Adrenal gland (tissue), 12 donors: Measurements from ENCODE around the gene C10orf90. TPM values are rescaled to one million over a fixed set of nuclear protein-coding genes. Genes with fewer than 3 reads are reported as not detected.
"Not testable (repeated sequence)": the region's sequence is repeated elsewhere in the genome, so short reads cannot be mapped to it uniquely, and the experiment has no call there.

Experiments
- DNase-seq, 7 donors: peaks; one replicate each; pipeline ENCODE4 v3.0.0-alpha.2; 2019 to 2020
- H3K27ac ChIP-seq, 5 donors: fragments of 200-600 bp; sonication (generic) in 4 of 5; 1 replicate in 3 of 5; 2 replicates in 2 of 5; pipeline versions ENCODE4 v1.5.1 to v1.8.0; 2016 to 2020; ENCODE audit warnings: mild to moderate bottlenecking in 1 of 5
- H3K27me3 ChIP-seq: fragments of 200-600 bp; 2 replicates; pipeline ENCODE4 v1.8.0; 2021
- H3K36me3 ChIP-seq, 2 donors: fragments of 200-600 bp; replicated peaks in 1 of 2; 1 replicate in 1 of 2; 2 replicates in 1 of 2; pipeline versions ENCODE4 v1.5.1 to v1.8.0; 2018 to 2022
- H3K4me1 ChIP-seq, 2 donors: fragments of 200-600 bp; replicated peaks in 1 of 2; 1 replicate in 1 of 2; 2 replicates in 1 of 2; pipeline versions ENCODE4 v1.5.1 to v1.8.0; 2018 to 2021
- H3K4me3 ChIP-seq, 4 donors: fragments of 200-600 bp; sonication (generic) in 3 of 4; one replicate each; pipeline ENCODE4 v1.5.1; 2016 to 2018
- H3K9me3 ChIP-seq, 3 donors: fragments of 200-600 bp; sonication (generic) in 1 of 3; replicated peaks in 1 of 3; 1 replicate in 2 of 3; 2 replicates in 1 of 3; pipeline versions ENCODE4 v1.5.1 to v1.8.0; 2016 to 2021
- POLR2A ChIP-seq, 2 donors: fragments of 450-650 bp; IDR thresholded peaks; one replicate each; pipeline ENCODE4 v1.6.1; 2017; ENCODE audit warnings: antibody characterized with exemption in 2 of 2, mild to moderate bottlenecking in 2 of 2, moderate library complexity in 1 of 2
- WGBS, 4 donors: extraction: QIAGEN DNeasy Blood & Tissue Kit in 2 of 4; methylation state at CpG; one replicate each; pipeline versions ENCODE4 v1.1.5 to v1.1.7; 2013 to 2017; 5-methylcytosine and 5-hydroxymethylcytosine counted together
- intact Hi-C, 2 donors: fragments of 100-400 bp; cut with DNase I; formaldehyde crosslinking; loops; one replicate each; pipeline versions ENCODE4 v1.14.1 to v1.15.0; 2022 to 2023
- polyA plus RNA-seq, 3 donors: library from polyadenylated mRNA; stranded (reverse); fragments of 200-250 nt in 2 of 3; fragments of 350-450 nt in 1 of 3; fragmentation: Illumina TruSeq in 1 of 3; extraction: RNeasy Lipid Tissue Mini Kit (QIAGEN cat#74804) in 1 of 3; gene quantifications; one replicate each; pipeline ENCODE4 v1.2.3, GENCODE V29; 2013 to 2014
- total RNA-seq, 9 donors: library from RNA; depleted of rRNA in 4 of 9; stranded (reverse); fragments of >200 nt in 4 of 9; fragments of 120-200 nt in 1 of 9; fragmentation: NEBNext Ultra II Directional in 1 of 9; extraction: Animal tissue kit (Norgen Biotek cat#: 25700) in 1 of 9; gene quantifications; one replicate each; pipeline versions ENCODE4 v1.1.0 to v1.2.4, GENCODE V29; 2013 to 2023
- TF ChIP-seq, protein P1 (sequence below), 6 experiments: fragments of 450-650 bp in 4 of 6; fragments of 200-600 bp in 2 of 6; sonication (generic) in 1 of 6; IDR thresholded peaks; 1 replicate in 5 of 6; 2 replicates in 1 of 6; pipeline versions ENCODE4 v1.5.1 to v1.8.0; 2016 to 2021; ENCODE audit warnings: antibody characterized with exemption in 6 of 6, mild to moderate bottlenecking in 2 of 6, moderate library complexity in 1 of 6
- donor health status: healthy with polysubstance abuse.
- donor health status: Bipolar disorder and iron deficiency.
- donor health status: DM: yes; HTN: yes; CAD: no.
- donor health status: DM: no; HTN: no; CAD: no.
- donor health status: DM: no; HTN: no; CAD: no.
- donor health status: DM: yes; HTN: yes; CAD: no.

Gene C10orf90
- total and polyA plus RNA-seq, 12 donors = 0.10 to 0.18 TPM; not detected in 10

GRCh38 chr10:126387041-126387921 lies 283.2 kb downstream of the C10orf90 start:
- no peaks in the 10 kb centered on the region for H3K36me3 ChIP-seq
- H3K27ac ChIP-seq = no peak overlapping the region
- peak; percentile 28 to 79 (median 63) for DNase-seq
- H3K4me3 ChIP-seq = peak overlapping the region in 2 of 4 donors; percentile 14 to 53
- WGBS, 4 donors = 2 to 3% (median 2%) methylated on average over 39 to 50 of the region's 50 CpGs
- intact Hi-C loops = loop anchor here in 1 of 2 donors (5.0 kb wide), 1 partner anchor 405 kb away; no protein-coding TSS in a partner anchor
- peaks cover 10 to 12% of the 10 kb centered on the region in 2 donors for H3K4me1 ChIP-seq
- peaks cover 10% of the 10 kb centered on the region for H3K27me3 ChIP-seq
- TF ChIP-seq, protein P1, sequence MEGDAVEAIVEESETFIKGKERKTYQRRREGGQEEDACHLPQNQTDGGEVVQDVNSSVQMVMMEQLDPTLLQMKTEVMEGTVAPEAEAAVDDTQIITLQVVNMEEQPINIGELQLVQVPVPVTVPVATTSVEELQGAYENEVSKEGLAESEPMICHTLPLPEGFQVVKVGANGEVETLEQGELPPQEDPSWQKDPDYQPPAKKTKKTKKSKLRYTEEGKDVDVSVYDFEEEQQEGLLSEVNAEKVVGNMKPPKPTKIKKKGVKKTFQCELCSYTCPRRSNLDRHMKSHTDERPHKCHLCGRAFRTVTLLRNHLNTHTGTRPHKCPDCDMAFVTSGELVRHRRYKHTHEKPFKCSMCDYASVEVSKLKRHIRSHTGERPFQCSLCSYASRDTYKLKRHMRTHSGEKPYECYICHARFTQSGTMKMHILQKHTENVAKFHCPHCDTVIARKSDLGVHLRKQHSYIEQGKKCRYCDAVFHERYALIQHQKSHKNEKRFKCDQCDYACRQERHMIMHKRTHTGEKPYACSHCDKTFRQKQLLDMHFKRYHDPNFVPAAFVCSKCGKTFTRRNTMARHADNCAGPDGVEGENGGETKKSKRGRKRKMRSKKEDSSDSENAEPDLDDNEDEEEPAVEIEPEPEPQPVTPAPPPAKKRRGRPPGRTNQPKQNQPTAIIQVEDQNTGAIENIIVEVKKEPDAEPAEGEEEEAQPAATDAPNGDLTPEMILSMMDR (IDR thresholded peaks at IDR 0.05) = peak; percentile 58 to 75 (median 70)
- no peak for TF ChIP-seq POLR2A (IDR thresholded peaks at IDR 0.05)
- no peaks in the 10 kb centered on the region for H3K9me3 ChIP-seq

DNA sequence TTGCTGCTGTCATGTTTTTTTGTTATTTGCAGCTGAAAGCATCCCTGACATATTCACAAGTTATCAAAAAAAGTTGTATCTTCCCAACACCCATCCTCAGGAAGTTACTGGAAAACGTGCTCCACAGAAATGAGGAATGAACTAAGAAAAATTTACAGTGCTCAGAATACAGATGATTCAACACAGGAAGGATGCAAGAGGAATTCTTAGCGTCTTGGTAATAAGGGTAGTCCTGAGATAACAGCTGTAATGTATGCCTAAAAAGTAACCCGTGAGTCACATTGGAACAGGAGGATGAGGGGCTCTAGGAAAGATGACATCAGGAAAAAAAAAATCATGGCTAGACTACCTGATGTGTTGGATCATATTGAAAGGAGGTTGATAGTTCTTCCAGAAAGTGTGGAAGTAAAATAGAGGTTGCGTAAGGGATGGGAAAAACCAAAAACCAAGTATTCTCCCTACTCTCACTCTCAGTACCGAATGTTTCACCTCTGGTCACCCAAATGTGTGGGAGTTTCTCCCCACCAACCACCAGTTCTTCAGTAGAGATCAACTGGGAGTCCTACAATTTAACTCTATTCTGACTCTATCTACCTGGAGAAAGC lies 286.1 kb downstream of the C10orf90 start:
- DNase-seq = no peak
- Histone ChIP-seq H3K27me3 (peaks cover 10% of the 10 kb centered on the region), H3K27ac (no peak overlapping the region), H3K4me1 (peaks cover 10 to 12% of the 10 kb centered on the region in 2 donors), H3K4me3 (no peak overlapping the region), H3K9me3 (no peaks in the 10 kb centered on the region), H3K36me3 (no peaks in the 10 kb centered on the region)
- 80 to 90% (median 85%) methylated on average over 5 of the region's 5 CpGs for WGBS, 4 donors
- intact Hi-C loops = no loop called here
- TF ChIP-seq, protein P1 (IDR thresholded peaks at IDR 0.05) = no peak
- no peak for TF ChIP-seq POLR2A (IDR thresholded peaks at IDR 0.05)

GRCh38 chr10:126380352-126381076 lies 290.0 kb downstream of the C10orf90 start:
- H3K4me3 ChIP-seq = no peak overlapping the region
- no peak overlapping the region for H3K27ac ChIP-seq
- WGBS, 4 donors = 89 to 94% (median 91%) methylated on average over 7 of the region's 7 CpGs
- intact Hi-C loops = no loop called here
- TF ChIP-seq POLR2A (IDR thresholded peaks at IDR 0.05) = no peak
- TF ChIP-seq, protein P1 (IDR thresholded peaks at IDR 0.05) = no peak
- no peak for DNase-seq
- no peaks in the 10 kb centered on the region for H3K36me3 ChIP-seq
- H3K9me3 ChIP-seq = no peaks in the 10 kb centered on the region
- no peaks in the 10 kb centered on the region for H3K4me1 ChIP-seq
- H3K27me3 ChIP-seq = no peaks in the 10 kb centered on the region

DNA sequence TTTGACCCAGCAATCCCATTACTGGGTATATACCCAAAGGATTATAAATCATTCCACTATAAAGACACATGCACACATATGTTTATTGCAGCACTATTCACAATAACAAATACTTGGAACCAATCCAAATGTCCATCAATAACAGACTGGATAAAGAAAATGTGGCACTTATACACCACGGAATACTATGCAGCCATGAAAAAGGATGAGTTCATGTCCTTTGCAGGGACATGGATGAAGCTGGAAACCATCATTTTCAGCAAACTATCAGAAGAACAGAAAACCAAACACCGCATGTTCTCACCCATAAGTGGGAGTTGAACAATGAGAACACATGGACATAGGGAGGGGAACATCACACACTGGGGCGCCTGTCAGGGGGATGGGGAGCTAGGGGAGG lies 291.3 kb downstream of the C10orf90 start:
- H3K4me1 ChIP-seq, H3K4me3 ChIP-seq, intact Hi-C loops, H3K27ac ChIP-seq, H3K9me3 ChIP-seq, DNase-seq, H3K27me3 ChIP-seq, H3K36me3 ChIP-seq: not testable (repeated sequence)
- 83 to 94% (median 89%) methylated on average over 3 of the region's 3 CpGs for WGBS, 4 donors
